Spleen (tissue), 11 donors: ENCODE measurements around the gene PLA2G12A. TPM values are rescaled to one million over a fixed set of nuclear protein-coding genes. Genes with fewer than 3 reads are reported as not detected.
A peak's percentile ranks its signal among the peaks of the same experiment; 100 is the strongest.

Experiments used
- DNase-seq: peaks from one replicate; pipeline ENCODE4 v3.0.0-alpha.2; 2020
- H3K27ac ChIP-seq, 8 donors: fragments of 200-600 bp; sonication (generic) in 7 of 8; 1 replicate in 4 of 8; 2 replicates in 4 of 8; pipeline versions ENCODE4 v1.5.0 to v1.8.0; 2016 to 2021; ENCODE audit warnings: inconsistent platforms in 4 of 8, mild to moderate bottlenecking in 4 of 8, moderate library complexity in 1 of 8
- H3K27me3 ChIP-seq, 7 donors: fragments of 200-600 bp; sonication (generic) in 6 of 7; replicated peaks in 1 of 7; 1 replicate in 4 of 7; 2 replicates in 3 of 7; pipeline versions ENCODE4 v1.5.0 to v1.8.0; 2016 to 2021; ENCODE audit warnings: inconsistent platforms in 3 of 7, mild to moderate bottlenecking in 1 of 7
- H3K36me3 ChIP-seq, 6 donors: fragments of 200-600 bp; sonication (generic) in 5 of 6; 1 replicate in 4 of 6; 2 replicates in 2 of 6; pipeline versions ENCODE4 v1.5.0 to v1.8.0; 2016 to 2021; ENCODE audit warnings: inconsistent platforms in 2 of 6
- H3K4me1 ChIP-seq, 6 donors: fragments of 200-600 bp; sonication (generic) in 5 of 6; 1 replicate in 3 of 6; 2 replicates in 3 of 6; pipeline versions ENCODE4 v1.5.0 to v1.8.0; 2016 to 2021; ENCODE audit warnings: inconsistent platforms in 3 of 6
- H3K4me3 ChIP-seq, 8 donors: fragments of 200-600 bp; sonication (generic) in 7 of 8; 1 replicate in 4 of 8; 2 replicates in 4 of 8; pipeline versions ENCODE4 v1.5.0 to v1.8.0; 2016 to 2021; ENCODE audit warnings: inconsistent platforms in 4 of 8, mild to moderate bottlenecking in 4 of 8, moderate library complexity in 2 of 8
- H3K9me3 ChIP-seq, 8 donors: fragments of 200-600 bp; sonication (generic) in 7 of 8; 1 replicate in 4 of 8; 2 replicates in 4 of 8; pipeline versions ENCODE4 v1.5.0 to v1.8.0; 2016 to 2021; ENCODE audit warnings: inconsistent platforms in 4 of 8
- CTCF ChIP-seq, 11 experiments: fragments of 200-600 bp in 7 of 11; fragments of 450-650 bp in 4 of 11; sonication (generic) in 4 of 11; IDR thresholded peaks in 8 of 11; conservative IDR thresholded peaks in 3 of 11; 1 replicate in 7 of 11; 2 replicates in 4 of 11; pipeline versions ENCODE4 v1.4.0 to v1.8.0; 2016 to 2021; ENCODE audit warnings: antibody characterized with exemption in 11 of 11, inconsistent platforms in 4 of 11, mild to moderate bottlenecking in 1 of 11
- POLR2A ChIP-seq, 3 donors: fragments of 450-650 bp; IDR thresholded peaks; one replicate each; pipeline ENCODE4 v1.5.1; 2017; ENCODE audit warnings: antibody characterized with exemption in 3 of 3, mild to moderate bottlenecking in 1 of 3
- POLR2AphosphoS5 ChIP-seq, 3 donors: sonication (generic); formaldehyde crosslinking; IDR thresholded peaks; one replicate each; pipeline ENCODE4 v1.5.1; 2017; ENCODE audit warnings: antibody characterized with exemption in 3 of 3
- WGBS, 5 donors: extraction: QIAGEN DNeasy Blood & Tissue Kit in 3 of 5; methylation state at CpG; one replicate each; pipeline versions ENCODE4 v1.1.5 to v1.1.7; 2013 to 2018; 5-methylcytosine and 5-hydroxymethylcytosine counted together
- intact Hi-C: fragments of 100-400 bp; cut with DNase I; formaldehyde crosslinking; loops from one replicate; pipeline ENCODE4 v1.15.0; 2023; ENCODE audit warnings: low total_unique reads
- polyA plus RNA-seq, 3 donors: library from polyadenylated mRNA; stranded (reverse); fragments of 200-250 nt; gene quantifications; one replicate each; pipeline ENCODE4 v1.2.1, GENCODE V29; 2013
- total RNA-seq, 7 donors: library from RNA; depleted of rRNA in 3 of 7; stranded (reverse); fragments of >200 nt in 3 of 7; fragmentation: NEBNext Ultra II Directional in 4 of 7; extraction: Animal tissue kit (Norgen Biotek cat#: 25700) in 4 of 7; gene quantifications; one replicate each; pipeline versions ENCODE4 v1.1.0 to v1.2.1, GENCODE V29; 2016 to 2021
- donor health status: healthy with polysubstance abuse.
- donor health status: DM: no; HTN: no; CAD: no; lungs with moderate emphysema.
- donor health status: DM: no; HTN: no; CAD: no.
- donor health status: Bipolar disorder and iron deficiency.
- donor health status: healthy.
- donor health status: DM: no; HTN: no; CAD: no.
- donor health status: DM: yes; HTN: yes; CAD: no.

Gene PLA2G12A
- total and polyA plus RNA-seq, 10 donors, result 2.6 to 21.4 (median 15.8) TPM

- no peak for DNase-seq
- 29 to 35% (median 32%) methylated on average over 21 of the region's 21 CpGs for WGBS, 5 donors
- intact Hi-C loops, result loop anchor here (10.0 kb wide), 2 partner anchors 123 to 137 kb away; partner anchors contain the start of genes MCUB and RRH
Measured at GRCh38 chr4:109701566-109702410, 28.1 kb downstream of the PLA2G12A start.

GRCh38 chr4:109699553-109700225 lies 30.2 kb downstream of the PLA2G12A start:
- no peaks in the 10 kb centered on the region for H3K9me3 ChIP-seq
- H3K4me1 ChIP-seq, result peaks cover 12 to 42% (median 22%) of the 10 kb centered on the region in 6 donors
- no peak overlapping the region for H3K27ac ChIP-seq
- H3K4me3 ChIP-seq, result no peak overlapping the region
- no peaks in the 10 kb centered on the region for H3K27me3 ChIP-seq
- H3K36me3 ChIP-seq, result peaks cover 0 to 31% (median 7%) of the 10 kb centered on the region in 6 donors
- DNase-seq, result no peak
- intact Hi-C loops, result loop anchor here (10.0 kb wide), 2 partner anchors 125 to 135 kb away; partner anchors contain the start of genes MCUB and RRH
- WGBS, 5 donors, result 75 to 93% (median 91%) methylated on average over 8 of the region's 8 CpGs
- TF ChIP-seq POLR2A (IDR thresholded peaks at IDR 0.05), result no peak
- no peak for TF ChIP-seq CTCF (IDR thresholded peaks at IDR 0.05 in 8 of 11, conservative IDR thresholded peaks at IDR 0.05 in 3 of 11)
- TF ChIP-seq POLR2AphosphoS5 (IDR thresholded peaks at IDR 0.05), result no peak

More at GRCh38 chr4:109701566-109702410, 28.1 kb downstream of the PLA2G12A start:
- Histone ChIP-seq H3K27ac (peak overlapping the region; percentile 74 to 91 (median 87)), H3K9me3 (no peaks in the 10 kb centered on the region), H3K4me3 (peak overlapping the region; percentile 53 to 90 (median 78)), H3K36me3 (peaks cover 0 to 11% (median 6%) of the 10 kb centered on the region in 6 donors), H3K4me1 (peaks cover 12 to 42% (median 22%) of the 10 kb centered on the region in 6 donors), H3K27me3 (no peaks in the 10 kb centered on the region)
- TF ChIP-seq CTCF (IDR thresholded peaks at IDR 0.05 in 8 of 11, conservative IDR thresholded peaks at IDR 0.05 in 3 of 11) (no peak), POLR2A (IDR thresholded peaks at IDR 0.05) (no peak), POLR2AphosphoS5 (IDR thresholded peaks at IDR 0.05) (no peak)

GRCh38 chr4:109698656-109699055 lies 31.2 kb downstream of the PLA2G12A start:
- 86 to 100% (median 98%) methylated on average over 1 of the region's 1 CpG for WGBS, 5 donors
- peaks cover 0 to 41% (median 13%) of the 10 kb centered on the region in 6 donors for H3K36me3 ChIP-seq
- no peak overlapping the region for H3K4me3 ChIP-seq
- no peak for DNase-seq
- no peaks in the 10 kb centered on the region for H3K27me3 ChIP-seq
- H3K4me1 ChIP-seq, result peaks cover 5 to 32% (median 16%) of the 10 kb centered on the region in 6 donors
- no peaks in the 10 kb centered on the region for H3K9me3 ChIP-seq
- H3K27ac ChIP-seq, result no peak overlapping the region
- TF ChIP-seq POLR2AphosphoS5 (IDR thresholded peaks at IDR 0.05) (no peak), POLR2A (IDR thresholded peaks at IDR 0.05) (no peak), CTCF (IDR thresholded peaks at IDR 0.05 in 8 of 11, conservative IDR thresholded peaks at IDR 0.05 in 3 of 11) (no peak)
- intact Hi-C loops, result no loop called here
